WERI-Rb-1 (cell line): ENCODE data around the gene PDGFRB.

ENCODE experiments used
- DNase-seq: peaks from one replicate; pipeline ENCODE4 v3.0.0-alpha.2; 2020
- H3K27ac ChIP-seq: fragments of 250-450 bp; sonication (Bioruptor Pico); 2 replicates; pipeline ENCODE4 v1.5.1; 2020; ENCODE audit warnings: mild to moderate bottlenecking, moderate library complexity
- H3K27me3 ChIP-seq: fragments of 250-450 bp; sonication (Bioruptor Pico); 2 replicates; pipeline ENCODE4 v1.5.1; 2021; ENCODE audit warnings: mild to moderate bottlenecking, low read depth, moderate library complexity; ENCODE audit not compliant: insufficient read depth, severe bottlenecking
- H3K36me3 ChIP-seq: fragments of 250-450 bp; sonication (Bioruptor Pico); 2 replicates; pipeline ENCODE4 v1.5.1; 2020; ENCODE audit warnings: mild to moderate bottlenecking, moderate library complexity
- H3K4me3 ChIP-seq: 2 replicates; pipeline ENCODE4 v1.5.1; 2011; ENCODE audit warnings: low read depth, mild to moderate bottlenecking, control low read depth, low read length
- H3K9me3 ChIP-seq: fragments of 250-450 bp; sonication (Bioruptor Pico); 2 replicates; pipeline ENCODE4 v1.5.1; 2021; ENCODE audit warnings: mild to moderate bottlenecking, moderate library complexity; ENCODE audit not compliant: severe bottlenecking
- TF ChIP-seq, protein P1 (sequence below): IDR thresholded peaks from 2 replicates; pipeline ENCODE4 v1.5.1; 2011; ENCODE audit warnings: low read depth, mild to moderate bottlenecking, control low read depth, inconsistent platforms, low read length

Gene PDGFRB

GRCh38 chr5:150196986-150197385 is 41.3 kb upstream of the PDGFRB start:
- no peak overlapping the region for H3K4me3 ChIP-seq
- no peaks in the 10 kb centered on the region for H3K9me3 ChIP-seq
- DNase-seq, result no peak
- no peaks in the 10 kb centered on the region for H3K36me3 ChIP-seq
- no peak overlapping the region for H3K27ac ChIP-seq
- H3K27me3 ChIP-seq, result no peaks in the 10 kb centered on the region
- TF ChIP-seq, protein P1, sequence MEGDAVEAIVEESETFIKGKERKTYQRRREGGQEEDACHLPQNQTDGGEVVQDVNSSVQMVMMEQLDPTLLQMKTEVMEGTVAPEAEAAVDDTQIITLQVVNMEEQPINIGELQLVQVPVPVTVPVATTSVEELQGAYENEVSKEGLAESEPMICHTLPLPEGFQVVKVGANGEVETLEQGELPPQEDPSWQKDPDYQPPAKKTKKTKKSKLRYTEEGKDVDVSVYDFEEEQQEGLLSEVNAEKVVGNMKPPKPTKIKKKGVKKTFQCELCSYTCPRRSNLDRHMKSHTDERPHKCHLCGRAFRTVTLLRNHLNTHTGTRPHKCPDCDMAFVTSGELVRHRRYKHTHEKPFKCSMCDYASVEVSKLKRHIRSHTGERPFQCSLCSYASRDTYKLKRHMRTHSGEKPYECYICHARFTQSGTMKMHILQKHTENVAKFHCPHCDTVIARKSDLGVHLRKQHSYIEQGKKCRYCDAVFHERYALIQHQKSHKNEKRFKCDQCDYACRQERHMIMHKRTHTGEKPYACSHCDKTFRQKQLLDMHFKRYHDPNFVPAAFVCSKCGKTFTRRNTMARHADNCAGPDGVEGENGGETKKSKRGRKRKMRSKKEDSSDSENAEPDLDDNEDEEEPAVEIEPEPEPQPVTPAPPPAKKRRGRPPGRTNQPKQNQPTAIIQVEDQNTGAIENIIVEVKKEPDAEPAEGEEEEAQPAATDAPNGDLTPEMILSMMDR, result no peak

DNA sequence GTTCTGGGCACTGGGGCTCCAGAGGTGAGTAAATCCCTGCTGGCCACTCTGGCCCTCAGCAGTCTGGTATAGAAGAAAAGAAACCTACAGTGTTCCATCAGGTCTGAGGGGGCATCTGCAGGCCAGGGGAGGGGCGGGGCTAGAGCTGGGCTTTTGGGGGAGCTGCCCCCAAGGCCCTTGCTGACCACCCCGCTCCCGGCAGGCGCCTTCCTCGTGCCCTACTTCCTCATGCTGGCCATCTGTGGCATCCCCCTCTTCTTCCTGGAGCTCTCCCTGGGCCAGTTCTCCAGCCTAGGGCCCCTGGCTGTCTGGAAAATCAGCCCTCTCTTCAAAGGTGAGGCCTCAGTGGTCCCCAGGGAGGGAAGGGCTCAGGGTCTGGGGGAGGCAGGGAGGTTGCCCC is 40.9 kb upstream of the PDGFRB start:
- no peaks in the 10 kb centered on the region for H3K27me3 ChIP-seq
- no peaks in the 10 kb centered on the region for H3K9me3 ChIP-seq
- no peaks in the 10 kb centered on the region for H3K36me3 ChIP-seq
- no peak overlapping the region for H3K4me3 ChIP-seq
- no peak for DNase-seq
- H3K27ac ChIP-seq, result no peak overlapping the region
- TF ChIP-seq, protein P1, result no peak

GRCh38 chr5:150195736-150196485 is 40.3 kb upstream of the PDGFRB start:
- Histone ChIP-seq H3K9me3 (no peaks in the 10 kb centered on the region), H3K36me3 (no peaks in the 10 kb centered on the region), H3K27me3 (no peaks in the 10 kb centered on the region), H3K4me3 (no peak overlapping the region), H3K27ac (no peak overlapping the region)
- DNase-seq, result no peak
- TF ChIP-seq, protein P1, result no peak

- DNase-seq, result no peak
- Histone ChIP-seq H3K27me3 (no peaks in the 10 kb centered on the region), H3K36me3 (no peaks in the 10 kb centered on the region), H3K4me3 (no peak overlapping the region), H3K27ac (no peak overlapping the region), H3K9me3 (no peaks in the 10 kb centered on the region)
- TF ChIP-seq, protein P1, result no peak
Measured at GRCh38 chr5:150192462-150192861, 36.8 kb upstream of the PDGFRB start.

DNA sequence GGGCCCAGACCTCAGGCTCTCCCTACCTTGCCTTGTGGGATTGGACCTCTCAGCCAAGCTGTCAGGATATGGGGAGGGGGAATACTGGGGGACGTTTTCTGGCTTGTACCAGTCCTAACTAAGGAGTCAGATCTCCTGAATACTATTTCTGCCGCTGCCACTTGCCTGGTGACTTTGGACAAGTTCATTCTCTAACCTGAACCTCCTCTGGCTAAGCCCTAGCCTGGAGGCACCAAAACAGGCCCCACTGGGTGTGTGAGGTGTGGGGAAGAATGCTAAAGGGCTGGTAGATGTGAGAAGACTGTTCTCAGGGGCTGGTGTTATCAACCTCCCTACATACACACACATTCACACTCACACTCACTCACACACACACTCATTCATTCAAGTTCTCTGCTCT is 35.3 kb upstream of the PDGFRB start:
- Histone ChIP-seq H3K36me3 (no peaks in the 10 kb centered on the region), H3K27ac (no peak overlapping the region), H3K4me3 (no peak overlapping the region), H3K9me3 (no peaks in the 10 kb centered on the region), H3K27me3 (no peaks in the 10 kb centered on the region)
- DNase-seq, result no peak
- TF ChIP-seq, protein P1, result no peak

- no peaks in the 10 kb centered on the region for H3K36me3 ChIP-seq
- no peak for DNase-seq
- H3K4me3 ChIP-seq, result no peak overlapping the region
- H3K9me3 ChIP-seq, result no peaks in the 10 kb centered on the region
- no peaks in the 10 kb centered on the region for H3K27me3 ChIP-seq
- TF ChIP-seq, protein P1, result no peak
- no peak overlapping the region for H3K27ac ChIP-seq
Measured at GRCh38 chr5:150190503-150190979, 34.9 kb upstream of the PDGFRB start.
